HTERT RPE-1 (cell line): ENCODE measurements around the gene ARAP1.

ENCODE experiments used
- in situ Hi-C: fragments of 300-500 bp; cut with MboI; formaldehyde crosslinking; loops from 4 replicates; pipeline ENCODE4 v1.14.3; 2020; ENCODE audit warnings: low sequenced_read_pairs

ARAP1 gene

DNA sequence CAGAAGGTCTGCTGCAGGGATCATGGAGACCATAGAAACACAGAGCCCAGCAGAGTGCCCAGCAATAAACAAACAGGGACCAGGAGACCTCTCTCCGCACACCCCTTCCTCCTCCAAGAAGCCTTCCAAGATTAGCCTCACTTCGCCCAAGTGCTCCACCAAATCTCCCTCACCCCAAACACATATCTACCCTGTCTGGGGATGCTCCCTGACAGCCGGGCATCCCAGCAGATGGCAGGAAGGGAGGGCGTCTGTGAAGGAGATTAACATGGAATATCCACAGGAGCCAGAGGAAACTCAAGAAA is 26.5 kb downstream of the ARAP1 start:
- in situ Hi-C loops: no loop called here

DNA sequence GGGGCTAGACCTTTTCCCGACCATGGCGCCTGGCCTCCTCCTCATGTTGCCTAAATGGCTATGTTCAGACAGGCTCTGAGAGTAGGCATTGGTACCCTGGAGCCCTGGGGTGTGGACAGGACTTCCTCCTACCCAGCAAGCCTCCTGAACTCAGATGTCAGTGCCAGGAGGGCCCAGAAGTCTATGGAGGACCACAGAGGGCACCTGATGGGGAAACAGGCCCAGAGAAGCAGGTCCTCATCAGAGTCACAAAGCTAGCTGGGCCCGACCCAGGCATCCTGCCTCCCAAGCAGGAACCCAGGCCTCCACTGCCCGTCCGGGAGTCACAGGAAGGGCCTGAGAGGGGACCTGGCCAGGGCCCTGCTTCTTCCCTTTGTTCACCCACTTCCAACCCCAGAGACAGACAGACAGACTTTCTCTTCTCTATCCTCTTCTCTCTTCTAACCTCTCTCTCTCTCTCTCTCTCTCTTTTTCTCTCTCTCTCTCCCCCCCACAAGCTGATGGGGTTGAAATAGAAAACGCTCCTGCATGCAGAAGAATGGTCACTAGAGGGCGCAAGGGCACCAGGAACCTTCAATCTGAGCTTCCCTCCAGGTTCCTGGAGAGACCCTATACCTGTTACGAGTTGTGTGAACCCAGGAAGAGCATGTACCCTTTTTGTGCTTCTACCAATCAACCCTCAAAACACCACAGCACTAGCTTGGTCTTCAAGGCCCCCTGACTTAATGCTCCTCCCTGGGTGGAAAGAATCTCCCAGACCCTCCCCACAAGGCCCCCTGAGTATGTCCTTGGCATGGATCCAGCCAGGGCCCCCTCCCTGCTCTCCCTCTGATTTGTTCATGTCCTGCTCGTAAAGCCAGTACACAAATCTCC is 27.1 kb downstream of the ARAP1 start:
- in situ Hi-C loops: no loop called here

DNA sequence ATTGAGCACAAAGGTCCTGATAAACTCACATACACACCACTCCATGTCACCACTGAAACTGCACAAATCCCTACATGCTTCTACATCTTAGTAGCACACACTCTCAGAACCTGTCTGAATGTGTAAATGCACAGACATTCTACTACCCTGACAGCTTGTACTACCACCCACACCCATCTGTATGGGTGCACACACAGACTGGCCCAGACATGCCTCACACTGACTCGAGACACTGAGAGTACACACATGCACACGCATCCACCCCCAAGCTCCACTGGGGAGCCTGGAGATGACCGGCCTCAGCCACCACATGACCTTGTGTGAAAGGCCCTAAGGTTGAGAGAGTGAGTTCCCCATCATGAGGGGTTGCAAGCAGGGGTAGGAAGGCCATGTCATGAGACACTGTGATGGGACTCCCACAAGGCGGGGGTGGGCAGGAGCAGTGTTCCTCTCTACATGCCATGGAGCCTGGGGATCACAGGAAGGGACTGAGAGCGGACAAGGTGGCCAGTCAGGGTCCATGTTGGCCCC is 28.1 kb downstream of the ARAP1 start:
- in situ Hi-C loops: no loop called here

DNA sequence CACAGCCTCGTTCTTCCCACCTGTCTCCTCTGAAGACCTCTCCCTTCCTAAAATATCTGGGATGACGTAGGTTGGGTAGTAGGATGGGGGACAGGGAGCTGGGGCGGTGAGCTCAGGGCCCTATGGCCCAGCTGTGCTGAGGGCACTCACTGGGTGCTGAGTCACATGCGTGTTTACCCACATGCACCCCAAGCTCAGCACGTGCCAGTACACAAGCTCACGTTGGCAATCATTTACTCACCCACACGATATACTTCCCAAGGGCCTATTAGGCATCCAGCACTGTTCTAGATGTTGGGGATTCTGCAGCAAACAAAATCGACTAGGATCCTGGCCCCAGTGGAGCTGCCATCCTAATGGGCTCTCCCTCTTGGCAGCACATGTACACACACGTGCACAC is 28.7 kb downstream of the ARAP1 start:
- in situ Hi-C loops: no loop called here

DNA sequence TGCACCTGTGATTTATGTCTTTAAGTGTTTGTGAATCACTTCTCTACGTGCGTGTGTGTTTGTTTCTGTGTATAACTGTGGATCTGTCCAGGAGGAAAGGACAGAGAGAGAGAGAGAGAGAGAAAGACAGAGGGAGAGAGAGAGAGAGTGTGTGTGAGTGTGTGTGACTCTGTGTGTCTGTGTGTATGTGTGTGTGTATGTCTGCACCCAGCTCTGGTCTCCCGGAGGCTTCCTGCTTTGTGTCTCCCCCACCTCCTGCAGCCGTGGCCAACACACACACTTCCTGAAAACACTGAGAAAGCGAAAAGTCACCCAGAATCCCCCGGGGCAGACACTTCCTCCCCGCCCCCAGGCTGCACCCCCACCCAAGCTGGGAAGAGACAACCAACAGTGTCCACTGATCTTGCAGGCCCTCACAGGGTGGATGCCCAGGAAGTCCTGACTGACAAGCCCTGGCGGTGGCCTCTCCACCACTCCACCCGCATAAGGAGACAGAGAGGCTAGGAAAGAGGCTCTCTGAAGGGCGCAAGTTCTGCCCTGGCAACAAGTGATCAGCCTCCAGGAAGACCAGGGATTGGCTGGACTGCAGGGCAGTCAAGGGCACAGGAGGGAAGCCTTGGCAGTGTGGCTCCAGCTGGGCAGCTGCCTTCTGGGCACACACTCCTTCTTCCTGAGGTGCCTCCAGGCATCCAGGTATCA is 30.0 kb downstream of the ARAP1 start:
- in situ Hi-C loops: no loop called here

DNA sequence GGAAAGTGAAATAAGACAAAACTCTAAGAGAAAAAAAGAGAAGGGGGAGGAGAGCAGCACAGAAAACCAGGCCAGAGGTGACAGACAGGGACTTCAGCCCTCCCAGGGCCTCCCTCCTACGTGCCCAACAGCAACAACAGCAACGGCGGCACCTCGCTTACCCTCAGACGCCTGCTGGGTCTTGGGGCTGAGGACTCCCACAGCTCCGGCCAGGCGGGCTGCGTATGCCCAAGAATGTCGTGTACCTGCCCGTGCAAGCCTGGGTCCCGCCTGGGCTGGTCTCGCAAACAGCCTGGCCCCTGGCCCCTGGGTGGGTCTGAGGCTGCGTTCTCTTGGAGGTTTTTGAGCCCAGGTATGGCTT is 30.5 kb downstream of the ARAP1 start:
- in situ Hi-C loops: no loop called here

DNA sequence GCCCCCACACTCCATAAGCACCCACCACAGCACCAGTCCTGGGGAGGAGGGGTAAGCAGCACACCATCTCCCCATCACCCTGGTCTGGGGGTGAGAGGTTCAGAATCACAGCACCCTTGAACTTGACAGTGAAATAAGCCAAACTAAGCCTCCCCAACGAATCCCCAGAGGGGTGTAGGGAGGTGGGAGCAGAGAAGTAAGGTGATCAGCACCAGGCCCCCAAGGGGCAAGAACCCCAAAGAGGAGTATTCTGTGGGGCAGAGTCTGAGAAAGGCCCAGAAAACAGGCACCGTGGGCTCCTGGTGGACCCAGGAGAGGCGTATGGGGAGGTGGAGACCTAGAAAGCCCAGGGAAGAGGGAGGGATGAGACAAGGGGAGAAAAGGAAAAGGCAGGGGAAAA is 30.9 kb downstream of the ARAP1 start:
- in situ Hi-C loops: no loop called here

DNA sequence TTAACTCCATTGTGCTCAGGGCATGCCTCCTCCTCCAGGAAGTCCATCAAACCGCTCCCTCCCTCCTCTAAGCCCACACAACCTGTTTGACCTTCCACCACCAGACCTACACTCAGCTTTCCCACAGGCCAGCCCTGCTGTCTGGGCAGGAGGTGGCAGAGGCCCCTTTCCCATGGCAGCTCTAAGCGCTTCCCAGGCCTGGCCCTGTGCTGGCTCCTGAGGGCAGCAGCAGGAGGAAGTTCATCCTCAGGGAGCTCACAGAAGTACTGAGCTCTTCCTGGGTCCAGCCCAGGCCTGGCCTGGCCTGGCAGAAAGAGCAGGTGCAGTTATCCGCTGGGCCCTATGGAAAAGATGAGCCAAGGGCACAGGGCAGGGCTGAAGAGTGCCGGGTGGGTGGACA is 31.4 kb downstream of the ARAP1 start:
- in situ Hi-C loops: no loop called here

DNA sequence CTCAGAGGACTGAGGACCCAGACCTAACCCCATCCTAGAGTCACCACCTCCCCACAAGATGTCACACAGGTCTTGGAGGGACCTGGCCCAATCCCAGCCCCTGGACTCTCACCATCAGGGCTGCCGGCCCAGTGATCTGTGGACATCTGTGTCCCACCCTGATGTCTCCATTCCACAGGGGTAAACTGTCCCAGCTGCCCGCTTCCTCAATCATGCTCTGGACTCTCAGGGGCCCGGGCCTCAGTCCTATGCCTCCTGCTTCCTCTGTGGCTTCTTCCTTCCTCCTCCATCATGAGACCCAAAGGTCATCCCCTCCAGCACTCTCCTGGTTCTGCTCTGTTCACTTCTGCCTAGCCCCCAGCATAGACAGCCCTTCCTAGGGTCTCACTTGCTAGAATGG is 32.2 kb downstream of the ARAP1 start:
- in situ Hi-C loops: no loop called here

DNA sequence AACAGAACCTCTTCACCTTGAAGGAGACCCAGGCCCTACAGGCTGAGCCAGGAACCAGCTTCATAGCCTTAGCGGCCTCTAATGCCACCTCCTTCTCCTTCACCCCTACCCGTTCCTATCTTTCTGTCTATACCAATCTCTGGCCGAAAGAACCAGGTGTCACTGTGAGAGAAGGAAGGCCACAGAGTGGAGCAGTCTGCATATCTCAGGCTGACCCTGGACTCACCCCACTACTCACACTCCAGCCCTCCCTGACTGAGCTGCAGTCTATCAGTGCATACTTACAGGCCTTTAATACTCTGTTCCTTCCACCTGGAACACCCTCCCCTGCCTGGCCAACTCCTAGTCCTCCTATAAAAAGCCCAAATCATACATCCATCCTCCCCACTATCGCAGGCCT is 32.7 kb downstream of the ARAP1 start:
- in situ Hi-C loops: no loop called here

DNA sequence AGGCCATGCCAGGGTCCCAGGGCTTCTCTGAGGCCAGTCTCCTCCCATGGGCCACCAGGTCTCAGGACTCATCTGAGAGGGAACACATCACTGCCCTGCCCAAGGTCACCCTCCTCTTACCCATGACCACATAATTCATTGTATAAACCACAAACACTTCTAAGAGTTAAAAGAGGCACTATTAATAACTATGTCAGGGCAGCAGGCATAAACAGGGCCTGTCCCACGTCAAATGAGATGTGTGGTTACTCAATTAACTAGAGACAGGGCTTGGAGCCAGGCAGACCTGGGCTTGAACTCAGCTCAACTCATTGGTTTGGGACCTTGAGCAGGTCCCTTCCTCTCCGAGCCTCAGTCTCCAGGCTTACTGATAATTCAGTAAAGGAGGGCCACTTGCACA is 33.1 kb downstream of the ARAP1 start:
- in situ Hi-C loops: no loop called here

DNA sequence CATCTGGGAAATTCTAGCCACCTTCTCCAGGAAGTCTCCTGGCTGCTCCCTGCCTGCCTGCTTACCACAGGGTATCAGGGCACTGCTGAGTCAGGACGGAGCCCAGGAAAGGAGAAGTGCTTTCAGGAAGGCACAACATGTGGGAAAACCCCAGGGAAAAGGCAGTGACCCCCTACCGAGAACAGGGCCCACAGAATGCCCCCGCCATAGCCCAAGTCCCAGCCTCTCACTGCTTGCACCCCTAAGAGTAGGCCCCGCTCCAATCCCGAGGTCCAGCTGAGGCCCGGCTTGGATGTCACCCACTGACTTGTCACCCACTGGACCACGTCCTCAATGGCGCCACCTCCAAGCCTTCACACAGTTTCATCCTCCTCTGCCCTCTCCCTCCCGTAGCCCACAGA is 34.1 kb downstream of the ARAP1 start:
- in situ Hi-C loops: no loop called here

DNA sequence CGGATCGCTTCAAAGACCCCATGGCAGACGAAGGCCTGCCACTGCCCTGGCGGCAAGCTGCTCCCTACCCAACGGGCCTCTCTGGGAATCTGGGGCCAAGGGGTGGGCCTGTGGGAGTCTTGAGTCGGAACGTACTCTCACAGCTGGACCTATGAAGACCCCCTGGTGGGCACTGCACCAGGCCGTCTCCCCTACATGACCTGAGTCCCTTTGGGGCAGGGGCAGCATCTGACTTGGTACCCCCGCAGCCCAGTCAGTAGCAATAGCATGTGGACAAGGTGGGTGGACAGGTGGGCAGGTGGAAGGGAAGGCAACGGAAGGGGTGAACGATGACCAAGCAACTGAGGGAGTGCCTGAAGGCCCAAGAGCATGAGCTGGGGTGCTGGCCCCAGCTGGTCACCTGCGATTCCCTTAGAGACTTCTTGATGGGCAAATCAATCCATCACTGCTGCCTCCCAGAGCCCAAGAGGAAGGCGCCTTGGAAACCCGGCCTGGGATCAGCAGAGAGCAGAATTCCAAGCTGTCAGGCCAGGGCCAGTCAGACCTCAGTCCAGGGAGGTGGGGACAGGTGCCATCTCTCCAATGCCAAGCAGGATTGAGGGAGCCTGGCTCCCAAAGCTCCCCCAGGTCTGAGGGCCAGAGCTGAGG is 35.3 kb downstream of the ARAP1 start:
- in situ Hi-C loops: no loop called here

DNA sequence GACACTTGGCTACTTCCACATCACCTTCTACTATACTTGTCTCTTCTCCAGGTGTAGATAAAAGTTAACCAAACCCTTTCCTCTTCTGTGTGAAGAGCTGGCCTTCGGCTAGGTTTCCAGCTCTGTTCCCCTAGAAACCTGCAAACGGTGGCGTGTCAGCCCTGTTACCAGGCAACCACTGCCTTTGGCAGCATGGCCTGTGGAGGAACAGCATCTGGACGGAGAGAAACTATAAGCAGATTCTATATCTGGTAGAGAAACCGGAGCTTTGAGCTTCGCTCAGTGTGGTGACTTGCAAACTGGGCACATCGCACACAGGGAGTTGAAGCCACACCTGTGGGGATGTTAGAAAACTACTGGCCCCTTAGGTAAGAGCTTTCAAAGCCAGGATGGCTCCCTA is 35.9 kb downstream of the ARAP1 start:
- in situ Hi-C loops: no loop called here

DNA sequence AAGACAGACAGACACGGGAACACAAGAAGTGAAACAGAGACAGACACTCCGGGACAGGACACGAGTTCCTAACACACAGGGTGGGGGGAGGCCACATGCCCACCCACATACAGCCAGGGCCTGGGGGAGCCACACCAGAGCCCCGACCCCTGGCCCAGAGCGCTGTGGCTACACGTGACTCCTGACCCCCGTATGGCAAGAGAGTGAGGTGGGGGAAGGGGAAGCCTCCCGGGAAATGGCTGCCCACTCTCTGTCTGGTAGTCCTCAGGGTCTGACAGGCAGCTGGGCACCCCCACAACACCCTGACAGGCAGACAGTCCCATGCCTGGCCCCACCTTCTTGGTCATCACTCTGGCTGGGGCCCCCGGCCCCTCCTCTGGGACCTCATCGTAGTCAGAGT is 39.4 kb downstream of the ARAP1 start:
- in situ Hi-C loops: no loop called here

DNA sequence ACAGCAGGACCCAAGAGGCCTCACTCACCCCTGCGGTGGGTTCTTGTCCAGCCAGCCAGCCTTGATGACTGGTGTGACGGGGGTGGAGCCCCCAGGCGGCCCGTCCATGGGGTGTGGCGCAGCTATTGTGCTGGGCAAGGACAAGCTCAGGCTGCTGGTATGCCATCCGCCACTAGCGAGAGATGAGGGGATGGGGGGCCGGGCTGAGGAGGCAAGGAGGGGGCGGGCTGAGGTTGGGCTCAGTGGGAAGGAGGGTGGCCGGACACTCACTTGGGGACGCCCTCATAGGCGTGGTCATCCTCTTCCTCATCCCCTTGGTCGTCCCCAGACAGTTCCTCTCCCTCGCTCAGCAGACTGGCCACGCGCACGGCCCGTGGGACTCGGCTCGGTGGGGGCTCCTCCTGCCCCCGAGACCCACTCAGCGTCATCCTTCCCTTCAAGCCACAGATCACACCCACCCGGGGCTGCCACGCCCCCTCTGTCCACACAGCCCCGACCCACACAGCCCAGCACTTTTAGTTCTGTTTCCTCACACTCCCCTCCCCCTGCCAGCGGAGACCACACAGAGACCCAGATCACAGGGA is 39.9 kb downstream of the ARAP1 start:
- in situ Hi-C loops: no loop called here

DNA sequence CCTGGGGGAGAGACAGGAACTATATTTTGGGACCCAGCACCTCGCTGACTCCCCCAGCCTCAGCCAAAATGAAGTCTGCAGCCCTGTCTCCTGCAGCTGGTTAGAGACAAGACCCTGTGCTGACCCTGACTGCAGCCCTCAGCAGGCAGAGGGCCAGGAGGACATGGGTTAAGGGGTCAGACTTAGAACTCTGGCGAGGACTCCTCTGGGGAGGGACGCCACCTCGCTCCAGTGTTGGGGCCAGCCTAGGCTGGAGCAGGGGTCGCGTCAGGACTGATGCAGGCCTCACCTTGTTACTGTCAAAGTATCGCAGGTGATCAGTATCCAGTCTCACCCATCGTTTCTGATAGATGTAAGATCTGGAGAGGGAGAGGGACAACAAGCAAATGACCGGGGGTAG is 41.1 kb downstream of the ARAP1 start:
- in situ Hi-C loops: no loop called here

DNA sequence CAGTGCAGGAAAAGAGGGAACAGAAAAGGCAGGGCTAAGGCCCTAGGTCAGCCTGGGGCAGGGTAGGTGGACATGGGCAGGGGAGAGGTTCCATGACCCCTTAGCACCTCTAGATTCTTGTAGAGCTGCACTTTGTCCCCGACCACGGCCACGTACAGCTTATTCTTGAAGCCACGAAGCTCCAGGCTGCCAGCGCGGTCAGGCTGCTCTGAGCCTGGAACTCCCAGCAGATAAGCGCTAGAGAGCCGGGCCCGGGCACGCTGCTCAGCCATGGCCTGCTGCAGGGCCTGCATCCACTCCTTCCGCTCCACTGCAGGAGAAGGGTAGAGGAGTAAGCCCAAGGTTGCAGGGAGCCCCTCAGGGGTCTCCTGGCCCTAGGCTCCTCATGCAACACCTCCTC is 41.9 kb downstream of the ARAP1 start:
- in situ Hi-C loops: no loop called here

DNA sequence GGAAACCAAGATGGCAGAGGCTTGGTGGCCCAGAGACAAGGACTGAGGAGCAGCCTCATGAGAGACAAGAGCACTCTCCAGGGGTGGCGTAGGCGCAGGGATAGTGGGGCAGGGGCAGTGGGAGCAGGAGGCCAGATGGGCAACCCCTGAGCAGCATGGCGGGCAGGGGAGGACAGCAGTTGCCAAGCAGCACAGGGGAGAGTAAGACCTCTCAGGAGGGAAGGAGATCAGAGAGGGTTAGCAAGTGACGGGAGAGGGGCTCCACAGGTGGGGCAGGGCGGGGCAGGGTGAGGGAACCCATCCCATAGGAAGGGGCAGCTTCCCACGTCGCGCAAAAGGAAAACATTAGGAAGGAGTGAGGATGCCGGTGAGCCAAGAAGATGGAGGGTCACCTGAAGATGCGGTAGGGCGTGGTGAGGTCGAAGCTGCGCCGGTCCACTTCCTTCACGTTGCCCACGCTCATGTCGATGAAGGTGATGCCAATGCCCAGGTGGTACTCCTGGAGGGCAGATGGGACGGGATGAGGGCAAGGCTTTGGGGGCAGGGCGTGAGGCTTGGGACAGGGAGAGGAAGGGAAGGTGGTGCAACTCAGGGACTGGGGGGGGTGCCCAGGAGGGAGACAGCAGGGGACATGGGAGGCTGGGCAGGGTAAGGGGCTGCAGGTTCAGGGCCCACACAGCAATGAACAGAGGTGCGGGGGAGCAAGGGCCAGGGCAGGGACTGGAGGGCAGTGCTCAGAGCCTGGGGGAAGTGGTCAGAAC is 42.5 kb downstream of the ARAP1 start:
- in situ Hi-C loops: no loop called here

DNA sequence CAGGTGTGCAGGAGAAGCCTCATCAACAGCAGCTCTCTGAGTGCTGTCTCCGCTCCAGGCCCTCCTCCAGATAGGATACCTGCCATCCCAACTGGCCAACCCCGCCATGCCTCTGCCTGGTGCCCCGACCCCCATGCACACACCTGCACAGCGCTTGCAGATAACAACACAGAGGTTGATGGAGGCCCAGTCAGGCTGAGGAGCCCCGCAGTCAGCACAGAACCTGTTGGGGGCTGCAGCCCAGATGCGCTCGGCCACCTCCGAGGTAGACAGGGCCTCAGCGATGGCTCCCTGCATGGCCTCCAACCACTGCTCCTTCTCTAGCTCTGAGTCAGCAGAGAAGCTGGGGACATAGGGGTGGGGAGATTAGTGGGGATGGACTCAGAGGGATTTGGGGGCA is 45.2 kb downstream of the ARAP1 start:
- in situ Hi-C loops: no loop called here

DNA sequence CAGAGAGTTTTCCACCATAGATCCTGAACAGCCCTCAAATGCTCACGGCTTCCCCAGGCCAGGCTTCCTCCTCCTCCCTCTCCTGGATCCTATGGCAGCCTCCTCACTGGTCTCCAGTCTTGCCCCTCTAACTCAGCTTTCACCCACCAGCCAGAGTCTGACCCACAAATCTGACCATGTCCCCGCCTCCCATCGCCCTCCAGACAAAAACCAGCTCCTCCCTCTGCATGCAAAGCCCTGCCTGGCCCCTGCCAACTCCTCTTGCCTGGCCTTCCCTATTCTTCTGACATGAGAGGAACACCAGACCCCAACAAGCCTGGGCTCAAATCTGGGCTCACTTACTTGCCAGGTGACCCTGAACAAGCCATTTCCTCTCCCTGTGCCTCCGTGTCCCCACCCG is 45.6 kb downstream of the ARAP1 start:
- in situ Hi-C loops: no loop called here
